SK-N-DZ (cell line): ENCODE measurements around the gene TNFRSF6B.

Experiments
- DNase-seq: peaks from one replicate; pipeline ENCODE4 v3.0.0-alpha.2; 2015; ENCODE audit warnings: low spot score
- small RNA-seq, 2 experiments: library from RNA; depleted of rRNA; stranded (forward); fragments of <200 nt; gene quantifications; one replicate each; pipeline ENCODE3, GENCODE V24; 2014

Gene TNFRSF6B

GRCh38 chr20:63746751-63747315 is 50.4 kb downstream of the TNFRSF6B start:
- no peak for DNase-seq

GRCh38 chr20:63747622-63748069 is 51.2 kb downstream of the TNFRSF6B start:
- no peak for DNase-seq

Small RNA genes within 50 kb of the gene (small RNA-seq; reads per million reads assigned to genes)
- gene LIME1 (0 to 0.09 reads per million in 2 experiments), gene TNFRSF6B (0 reads per million in 2 experiments)
